GM06990 (cell line): Measurements from ENCODE around the gene USP32.

Experiments
- DNase-seq: peaks from one replicate; pipeline ENCODE4 v3.0.0-alpha.2; 2011; ENCODE audit not compliant: insufficient read length; ENCODE audit errors: extremely low read depth
- H3K27me3 ChIP-seq: replicated peaks from 2 replicates; pipeline ENCODE4 v1.6.0; 2011; ENCODE audit warnings: low read length; ENCODE audit not compliant: control insufficient read depth, insufficient read depth
- H3K36me3 ChIP-seq: 2 replicates; pipeline ENCODE4 v1.5.1; 2011; ENCODE audit warnings: low read length; ENCODE audit not compliant: control insufficient read depth, insufficient read depth
- H3K4me3 ChIP-seq: replicated peaks from 2 replicates; pipeline ENCODE4 v1.5.1; 2011; ENCODE audit warnings: low read depth, mild to moderate bottlenecking, control low read depth, low read length
- CTCF ChIP-seq: IDR thresholded peaks from 2 replicates; pipeline ENCODE4 v1.5.1; 2011; ENCODE audit warnings: low read length, control low read depth, mild to moderate bottlenecking, inconsistent platforms; ENCODE audit not compliant: insufficient read depth, poor library complexity, severe bottlenecking

The USP32 gene

GRCh38 chr17:60332574-60332973 is 59.4 kb downstream of the USP32 start:
- no peak for TF ChIP-seq CTCF
- Histone ChIP-seq H3K27me3 (no peaks in the 10 kb centered on the region), H3K4me3 (no peak overlapping the region), H3K36me3 (peaks cover 4% of the 10 kb centered on the region; the same call in 1 of the 2 replicates)
- no peak for DNase-seq

- Histone ChIP-seq H3K36me3 (peaks cover 4% of the 10 kb centered on the region; the same call in 1 of the 2 replicates), H3K27me3 (no peaks in the 10 kb centered on the region), H3K4me3 (no peak overlapping the region)
- TF ChIP-seq CTCF = no peak
- no peak for DNase-seq
Observed at GRCh38 chr17:60330731-60331130, 61.2 kb downstream of the USP32 start.

GRCh38 chr17:60328679-60329078 is 63.3 kb downstream of the USP32 start:
- Histone ChIP-seq H3K27me3 (no peaks in the 10 kb centered on the region), H3K4me3 (no peak overlapping the region), H3K36me3 (peaks cover 4% of the 10 kb centered on the region; the same call in 1 of the 2 replicates)
- no peak for TF ChIP-seq CTCF
- DNase-seq = no peak

GRCh38 chr17:60327901-60328273 is 64.0 kb downstream of the USP32 start:
- no peak for TF ChIP-seq CTCF
- DNase-seq = no peak
- H3K4me3 ChIP-seq = no peak overlapping the region
- no peaks in the 10 kb centered on the region for H3K27me3 ChIP-seq
- peaks cover 4% of the 10 kb centered on the region; the same call in 1 of the 2 replicates for H3K36me3 ChIP-seq

GRCh38 chr17:60327134-60327900 is 64.6 kb downstream of the USP32 start:
- no peak overlapping the region for H3K4me3 ChIP-seq
- DNase-seq = no peak

More at GRCh38 chr17:60327134-60327900, 64.6 kb downstream of the USP32 start:
- no peaks in the 10 kb centered on the region for H3K27me3 ChIP-seq
- no peak for TF ChIP-seq CTCF
- H3K36me3 ChIP-seq = peaks cover 4% of the 10 kb centered on the region; the same call in 1 of the 2 replicates
